GM12874 (cell line): ENCODE data around the gene SLX9.

ENCODE experiments used
- CTCF ChIP-seq: IDR thresholded peaks from 2 replicates; pipeline ENCODE4 v1.5.1; 2011; ENCODE audit warnings: low read depth, mild to moderate bottlenecking, control low read depth, low read length, moderate library complexity; ENCODE audit not compliant: insufficient read depth

The SLX9 gene

DNA sequence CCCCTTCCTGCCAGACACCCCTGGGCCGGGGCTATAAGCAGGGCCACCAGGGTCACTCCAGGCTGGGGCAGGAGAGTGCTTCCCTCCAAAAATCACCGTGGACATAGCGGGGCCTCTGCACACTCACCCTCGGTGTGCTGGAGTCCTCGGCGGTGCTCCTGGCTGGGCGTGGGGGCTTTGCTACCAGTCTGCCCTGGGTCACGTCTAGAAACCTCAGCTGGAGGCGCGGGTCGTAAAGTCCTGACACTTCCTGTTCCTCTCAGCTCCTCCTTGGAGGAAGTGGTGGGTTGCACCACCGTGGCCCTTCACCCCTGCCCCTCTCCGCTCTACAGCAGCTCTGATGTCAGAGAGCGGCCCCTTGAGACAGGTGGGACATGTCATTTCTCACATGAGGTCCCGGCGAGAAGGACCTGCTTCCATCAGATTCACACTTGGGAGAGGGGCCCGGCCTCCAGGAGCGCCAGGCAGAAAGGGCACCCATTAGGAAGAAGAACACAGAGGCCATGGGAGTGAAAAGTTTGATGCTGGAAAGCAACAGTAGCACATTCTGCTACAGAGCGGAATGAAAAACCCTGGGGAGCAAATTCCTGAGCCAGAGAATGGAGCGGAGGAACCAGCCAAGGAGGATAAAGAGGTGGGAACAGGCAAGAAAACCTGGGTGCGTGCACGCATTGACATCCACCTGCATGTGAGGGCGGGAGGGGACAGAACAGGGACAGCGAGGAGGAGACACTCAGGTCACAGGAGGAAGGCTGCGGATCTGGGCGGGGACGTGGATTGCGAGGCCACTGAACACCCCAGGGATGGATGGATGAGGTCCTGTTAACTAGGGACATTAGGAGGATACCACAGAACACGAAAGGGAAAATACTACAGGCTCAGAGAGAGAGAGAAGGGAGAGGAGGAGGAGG lies 18.9 kb upstream of the SLX9 start, which contains the start of gene ITGB2:
Gene ITGB2 (minus strand): TSS at position 206 of the 911 bp plus-strand sequence. CDS start 10,117 bp downstream, outside the sequence.
- TF ChIP-seq CTCF: no peak

GRCh38 chr21:44921928-44922327 lies 17.9 kb upstream of the SLX9 start:
- no peak for TF ChIP-seq CTCF

DNA sequence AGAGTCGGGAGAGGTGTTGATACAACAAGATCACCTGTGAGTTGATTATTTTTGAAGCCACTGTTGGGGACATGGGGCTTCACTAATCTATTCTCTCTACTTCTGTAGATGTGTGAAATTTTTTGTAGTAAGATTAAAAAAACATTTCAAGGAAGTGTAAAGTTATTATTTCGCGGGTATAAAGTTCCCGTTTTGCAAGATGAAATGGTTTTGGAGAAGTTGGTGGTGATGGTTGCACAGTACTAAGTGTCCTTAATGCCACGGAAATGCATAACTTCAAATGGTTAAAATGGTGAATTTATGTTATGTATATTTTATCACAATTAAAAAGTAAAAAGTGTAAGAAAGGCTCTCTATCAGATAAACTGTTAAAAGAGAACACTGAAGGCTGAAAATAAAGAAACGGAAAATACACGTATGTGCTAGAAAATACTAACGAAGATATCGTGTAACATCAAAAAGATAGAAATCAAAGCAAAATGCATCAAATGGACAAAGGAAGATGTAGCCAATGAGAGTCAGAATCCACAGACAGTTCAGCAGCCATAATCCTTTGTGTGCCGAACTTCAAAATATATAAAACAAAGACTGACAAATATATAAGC lies 16.2 kb upstream of the SLX9 start:
- TF ChIP-seq CTCF: no peak

GRCh38 chr21:44924606-44925377 lies 15.0 kb upstream of the SLX9 start:
- TF ChIP-seq CTCF: no peak

- TF ChIP-seq CTCF: no peak
These were observed 14.5 kb upstream of the SLX9 start for GRCh38 chr21:44925378-44925755.

DNA sequence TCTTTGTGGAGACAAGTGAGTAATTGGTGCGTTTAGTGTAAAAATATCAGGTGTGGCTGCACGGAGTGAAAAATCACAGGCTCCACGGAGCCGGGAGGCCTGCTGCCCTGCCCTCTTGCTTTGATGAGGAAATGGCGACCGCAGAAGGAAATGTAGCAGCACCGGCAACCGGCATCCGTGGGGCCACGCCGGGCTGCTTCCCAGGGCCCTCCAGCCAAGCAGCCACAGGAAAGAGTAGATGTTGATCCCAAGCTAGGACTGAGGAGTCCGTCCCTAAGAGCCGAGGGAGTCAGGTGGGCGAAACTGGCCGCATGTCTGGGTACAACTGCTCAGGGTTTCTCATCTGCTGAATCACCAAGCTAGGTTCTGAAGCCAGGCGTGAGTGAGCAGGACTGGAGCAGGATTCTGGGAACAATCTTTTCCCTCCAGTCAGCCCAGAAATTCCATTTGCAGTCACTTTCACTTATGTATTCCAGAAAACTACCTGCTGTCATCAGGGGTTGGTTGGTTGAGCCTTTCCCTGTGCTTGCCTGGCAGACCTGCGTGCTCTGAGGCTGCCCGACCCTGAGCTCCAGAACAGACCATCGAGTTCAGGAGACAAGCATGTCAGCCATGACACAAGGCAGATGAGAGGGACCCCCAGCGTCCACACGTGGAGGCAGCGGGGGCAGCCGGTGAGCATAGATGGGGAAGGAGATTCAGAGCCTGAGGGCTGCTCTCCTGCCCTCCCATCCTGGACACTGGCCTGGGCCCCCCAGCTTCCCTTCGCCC lies 13.3 kb upstream of the SLX9 start:
- no peak for TF ChIP-seq CTCF
